Pancreas (tissue), 10 donors: ENCODE data around the gene SLC35B2. TPM values are rescaled to one million over a fixed set of nuclear protein-coding genes. Genes with fewer than 3 reads are reported as not detected.

Experiments
- ATAC-seq, 4 donors: fragments of 200-7000 bp; cut with Tn5 transposase; one replicate each; pipeline versions ENCODE4 v1.8.0 to v1.9.1; 2020; ENCODE audit warnings: mild to moderate bottlenecking in 4 of 4, moderate library complexity in 4 of 4
- DNase-seq, 6 donors: peaks; one replicate each; pipeline ENCODE4 v3.0.0-alpha.2; 2020
- FAIRE-seq: peaks from 2 replicates; lab custom pipeline; 2012; peaks lifted over from hg19 to GRCh38; lab: Jason Lieb, UNC
- H3K27ac ChIP-seq, 4 donors: fragments of 200-600 bp; sonication (generic); 1 replicate in 3 of 4; 2 replicates in 1 of 4; pipeline versions ENCODE4 v1.5.0 to v1.8.0; 2020
- H3K27me3 ChIP-seq, 4 donors: fragments of 200-600 bp; one replicate each; pipeline ENCODE4 v1.8.0; 2021
- H3K36me3 ChIP-seq, 3 donors: fragments of 200-600 bp; sonication (generic) in 1 of 3; one replicate each; pipeline versions ENCODE4 v1.5.0 to v1.8.0; 2020 to 2021
- H3K4me1 ChIP-seq, 3 donors: fragments of 200-600 bp; one replicate each; pipeline ENCODE4 v1.8.0; 2021
- H3K4me3 ChIP-seq, 4 donors: fragments of 200-600 bp; sonication (generic) in 2 of 4; one replicate each; pipeline versions ENCODE4 v1.5.0 to v1.8.0; 2020 to 2021
- H3K9me3 ChIP-seq, 4 donors: fragments of 200-600 bp; one replicate each; pipeline ENCODE4 v1.8.0; 2021
- WGBS, 2 donors: extraction: QIAGEN DNeasy Blood & Tissue Kit; methylation state at CpG; one replicate each; pipeline ENCODE4 v1.1.7; 2013; 5-methylcytosine and 5-hydroxymethylcytosine counted together
- intact Hi-C, 3 donors: fragments of 100-400 bp; cut with DNase I; formaldehyde crosslinking; loops; one replicate each; pipeline versions ENCODE4 v1.11.1 to v1.14.2; 2022
- polyA plus RNA-seq, 2 donors: library from polyadenylated mRNA; stranded (reverse); fragments of 200-250 nt; gene quantifications; one replicate each; pipeline ENCODE4 v1.2.3, GENCODE V29; 2013
- total RNA-seq, 6 donors: library from RNA; stranded (reverse); fragmentation: NEBNext Ultra II Directional in 4 of 6; extraction: Animal tissue kit (Norgen Biotek cat#: 25700) in 4 of 6; gene quantifications; one replicate each; pipeline versions ENCODE4 v1.2.1 to v1.2.4, GENCODE V29; 2021 to 2023
- TF ChIP-seq, protein P1 (sequence below), 4 donors: fragments of 200-600 bp; sonication (generic) in 3 of 4; IDR thresholded peaks; one replicate each; pipeline versions ENCODE4 v1.5.0 to v1.8.0; 2021; ENCODE audit warnings: antibody characterized with exemption in 4 of 4
- donor health status: healthy with polysubstance abuse.
- donor health status: DM: no; HTN: no; CAD: no; lungs with moderate emphysema.
- donor health status: DM: no; HTN: no; CAD: no.
- donor health status: control.
- donor health status: control.
- donor health status: Bipolar disorder and iron deficiency.
- donor health status: DM: yes; HTN: yes; CAD: no.
- donor health status: DM: no; HTN: no; CAD: no.
- donor health status: DM: no; HTN: no; CAD: no.
- donor health status: DM: yes; HTN: yes; CAD: no.

SLC35B2 gene
- total and polyA plus RNA-seq, 8 donors = 10.8 to 30.4 (median 20.5) TPM

GRCh38 chr6:44237021-44237812 is 20.1 kb downstream of the SLC35B2 start:
- Histone ChIP-seq H3K36me3 (peaks cover 0 to 11% (median 3%) of the 10 kb centered on the region in 3 donors), H3K27me3 (no peaks in the 10 kb centered on the region), H3K4me1 (peaks cover 14 to 20% (median 18%) of the 10 kb centered on the region in 3 donors), H3K27ac (peak overlapping the region; percentile 91 to 97 (median 96)), H3K9me3 (no peaks in the 10 kb centered on the region), H3K4me3 (peak overlapping the region; percentile 10 to 58 (median 32))
- FAIRE-seq (no peak), ATAC-seq (peak; percentile 92 to 95 (median 93)), DNase-seq (peak; percentile 86 to 98 (median 96))
- TF ChIP-seq, protein P1, sequence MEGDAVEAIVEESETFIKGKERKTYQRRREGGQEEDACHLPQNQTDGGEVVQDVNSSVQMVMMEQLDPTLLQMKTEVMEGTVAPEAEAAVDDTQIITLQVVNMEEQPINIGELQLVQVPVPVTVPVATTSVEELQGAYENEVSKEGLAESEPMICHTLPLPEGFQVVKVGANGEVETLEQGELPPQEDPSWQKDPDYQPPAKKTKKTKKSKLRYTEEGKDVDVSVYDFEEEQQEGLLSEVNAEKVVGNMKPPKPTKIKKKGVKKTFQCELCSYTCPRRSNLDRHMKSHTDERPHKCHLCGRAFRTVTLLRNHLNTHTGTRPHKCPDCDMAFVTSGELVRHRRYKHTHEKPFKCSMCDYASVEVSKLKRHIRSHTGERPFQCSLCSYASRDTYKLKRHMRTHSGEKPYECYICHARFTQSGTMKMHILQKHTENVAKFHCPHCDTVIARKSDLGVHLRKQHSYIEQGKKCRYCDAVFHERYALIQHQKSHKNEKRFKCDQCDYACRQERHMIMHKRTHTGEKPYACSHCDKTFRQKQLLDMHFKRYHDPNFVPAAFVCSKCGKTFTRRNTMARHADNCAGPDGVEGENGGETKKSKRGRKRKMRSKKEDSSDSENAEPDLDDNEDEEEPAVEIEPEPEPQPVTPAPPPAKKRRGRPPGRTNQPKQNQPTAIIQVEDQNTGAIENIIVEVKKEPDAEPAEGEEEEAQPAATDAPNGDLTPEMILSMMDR (IDR thresholded peaks at IDR 0.05) = no peak
- intact Hi-C loops = loop anchor here in 1 of 3 donors (5.0 kb wide), 1 partner anchor 65 kb away; no protein-coding TSS in a partner anchor
- WGBS, 2 donors = 7 to 8% methylated on average over 20 to 22 of the region's 22 CpGs

DNA sequence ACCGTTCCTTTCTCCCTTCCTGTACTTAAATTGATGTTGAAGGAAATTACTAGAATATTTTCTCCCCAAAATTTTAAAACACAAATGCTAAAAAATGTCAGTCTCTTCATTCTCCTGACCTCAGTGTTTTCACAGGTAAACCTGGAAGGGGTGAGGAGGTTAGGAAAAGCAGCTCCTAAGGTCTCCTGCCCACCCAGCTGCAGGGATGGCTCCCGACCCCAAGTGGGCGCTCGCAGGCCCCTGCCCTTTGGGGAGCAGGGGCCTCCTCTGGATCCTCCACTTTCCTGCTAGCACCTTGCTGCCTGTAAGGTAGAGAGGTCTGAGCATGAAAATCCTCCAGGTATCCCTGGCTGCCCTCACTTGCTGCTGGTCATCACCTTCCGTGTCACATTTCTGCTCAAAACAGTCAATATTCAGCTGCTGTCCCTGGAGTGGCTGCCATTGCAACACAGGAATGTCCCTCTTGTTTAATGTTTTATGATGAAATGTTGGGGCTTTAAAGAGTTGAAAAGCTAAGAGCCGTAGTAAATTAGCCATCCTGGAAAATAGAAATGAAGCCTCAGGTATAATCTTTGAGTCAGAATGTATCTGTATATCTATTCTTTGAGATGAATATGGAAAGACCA is 21.3 kb downstream of the SLC35B2 start:
- Histone ChIP-seq H3K4me3 (no peak overlapping the region), H3K4me1 (peaks cover 14 to 20% (median 18%) of the 10 kb centered on the region in 3 donors), H3K9me3 (no peaks in the 10 kb centered on the region), H3K27ac (peak overlapping the region in 3 of 4 donors; percentile 91 to 97 (median 95)), H3K27me3 (no peaks in the 10 kb centered on the region), H3K36me3 (peaks cover 0 to 23% (median 5%) of the 10 kb centered on the region in 3 donors)
- TF ChIP-seq, protein P1 (IDR thresholded peaks at IDR 0.05) = no peak
- no peak for ATAC-seq
- intact Hi-C loops = loop anchor here in 1 of 3 donors (5.0 kb wide), 1 partner anchor 64 kb away; no protein-coding TSS in a partner anchor
- no peak for DNase-seq
- no peak for FAIRE-seq
- 88 to 92% methylated on average over 6 of the region's 6 CpGs for WGBS, 2 donors

DNA sequence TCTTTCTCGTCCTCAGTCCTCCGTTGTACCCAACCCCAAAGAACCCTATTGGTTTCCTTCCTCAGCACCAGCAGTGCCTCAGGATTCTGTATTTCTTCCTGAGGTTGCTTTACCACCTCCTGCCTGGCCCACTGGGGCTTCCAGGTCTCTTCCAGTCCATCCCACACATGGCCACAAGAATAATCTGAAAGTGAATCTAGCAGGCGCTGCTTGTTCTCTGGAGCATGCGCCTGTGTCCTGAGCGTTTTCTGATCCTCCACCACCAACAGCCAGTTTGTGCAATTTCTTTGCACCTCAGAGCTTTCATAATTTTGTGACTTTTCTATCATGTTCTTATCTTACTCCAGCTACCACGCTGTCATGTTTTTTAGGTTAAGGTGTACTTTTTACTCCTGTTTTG is 22.1 kb downstream of the SLC35B2 start:
- no peak for ATAC-seq
- no peak for DNase-seq
- peak overlapping the region in 3 of 4 donors; percentile 64 to 72 (median 66) for H3K27ac ChIP-seq
- intact Hi-C loops = loop anchor here in 1 of 3 donors (5.0 kb wide), 1 partner anchor 63 kb away; no protein-coding TSS in a partner anchor
- H3K27me3 ChIP-seq = no peaks in the 10 kb centered on the region
- H3K9me3 ChIP-seq = no peaks in the 10 kb centered on the region
- peaks cover 14 to 20% (median 18%) of the 10 kb centered on the region in 3 donors for H3K4me1 ChIP-seq
- FAIRE-seq = no peak
- TF ChIP-seq, protein P1 (IDR thresholded peaks at IDR 0.05) = no peak
- peaks cover 0 to 28% (median 5%) of the 10 kb centered on the region in 3 donors for H3K36me3 ChIP-seq
- 66 to 69% methylated on average over 6 of the region's 6 CpGs for WGBS, 2 donors
- no peak overlapping the region for H3K4me3 ChIP-seq

DNA sequence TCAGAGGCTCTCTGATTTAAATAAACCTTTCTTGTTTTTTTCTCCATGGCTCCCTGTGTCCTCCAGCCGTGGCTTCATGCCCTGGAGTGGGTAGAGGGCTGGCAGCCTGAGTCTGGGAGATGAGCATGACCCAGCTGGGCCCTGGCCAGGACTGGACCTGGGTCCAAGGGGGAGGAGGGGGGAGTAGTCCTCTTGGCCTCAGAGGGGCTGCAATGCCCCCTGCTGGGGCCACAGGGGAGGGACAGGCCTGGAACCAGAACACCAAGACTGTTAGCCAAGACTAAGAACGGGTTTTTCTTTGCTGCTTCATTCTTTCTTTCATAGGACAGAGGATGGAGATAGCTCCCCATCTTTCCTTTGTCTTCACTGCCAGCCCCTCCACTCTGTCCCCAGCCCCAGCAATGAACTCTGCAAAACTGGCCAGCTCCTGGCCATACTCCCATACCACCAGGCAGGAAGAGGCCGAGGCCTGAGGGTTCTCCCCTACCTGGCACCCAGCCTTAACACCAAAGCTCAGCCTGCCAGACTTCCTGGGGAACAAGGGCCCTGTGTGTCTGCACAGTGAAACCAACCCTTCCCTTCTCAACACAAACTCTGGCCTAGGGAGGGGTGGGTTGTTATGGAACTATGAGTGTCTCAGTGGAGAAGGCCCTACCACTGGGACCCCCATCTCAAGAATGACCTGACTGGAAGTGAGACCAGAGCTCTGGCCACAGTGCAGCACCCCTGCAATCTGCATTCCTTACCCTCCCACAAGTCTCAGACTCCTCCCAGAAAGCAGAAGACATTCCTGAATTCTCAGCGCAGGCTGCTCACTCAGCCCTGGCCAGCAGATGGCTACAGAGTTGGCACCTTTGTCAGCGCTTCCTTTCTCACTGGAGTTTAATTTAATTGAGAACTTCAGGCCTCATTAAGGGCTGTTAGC is 23.0 kb downstream of the SLC35B2 start:
- 32 to 40% methylated on average over 5 of the region's 5 CpGs for WGBS, 2 donors
- ATAC-seq = peak in 3 of 4 donors; percentile 9 to 38 (median 30)
- H3K27ac ChIP-seq = peak overlapping the region; percentile 42 to 72 (median 65)
- intact Hi-C loops = loop anchor here in 2 of 3 donors (5.0 kb wide), 1 partner anchor 62 kb away; no protein-coding TSS in a partner anchor
- peaks cover 0 to 36% (median 5%) of the 10 kb centered on the region in 3 donors for H3K36me3 ChIP-seq
- peak in 4 of 6 donors; percentile 53 to 87 (median 69) for DNase-seq
- no peak overlapping the region for H3K4me3 ChIP-seq
- no peak for FAIRE-seq
- peaks cover 14 to 20% (median 18%) of the 10 kb centered on the region in 3 donors for H3K4me1 ChIP-seq
- no peaks in the 10 kb centered on the region for H3K9me3 ChIP-seq
- TF ChIP-seq, protein P1 (IDR thresholded peaks at IDR 0.05) = peak in 3 of 4 donors; percentile 36 to 50 (median 48)
- H3K27me3 ChIP-seq = no peaks in the 10 kb centered on the region
